Ovary (tissue), 3 donors: ENCODE measurements around the gene MRI1.

ENCODE experiments used
- EP300 ChIP-seq: sonication (generic); formaldehyde crosslinking; IDR thresholded peaks from one replicate; pipeline ENCODE4 v1.6.1; 2017; ENCODE audit warnings: antibody characterized with exemption
- POLR2A ChIP-seq: fragments of 450-650 bp; IDR thresholded peaks from one replicate; pipeline ENCODE4 v1.6.1; 2017; ENCODE audit warnings: antibody characterized with exemption, mild to moderate bottlenecking, moderate library complexity
- TF ChIP-seq, protein P1 (sequence below), 3 donors: fragments of 450-650 bp in 2 of 3; fragments of 200-600 bp in 1 of 3; IDR thresholded peaks; one replicate each; pipeline versions ENCODE4 v1.5.1 to v1.8.0; 2016 to 2022; ENCODE audit warnings: antibody characterized with exemption in 3 of 3, mild to moderate bottlenecking in 1 of 3
- donor health status: DM: no; HTN: no; CAD: no.

GRCh38 chr19:13778398-13778797 lies 14.1 kb downstream of the MRI1 start:
- no peak for TF ChIP-seq POLR2A
- TF ChIP-seq, protein P1, sequence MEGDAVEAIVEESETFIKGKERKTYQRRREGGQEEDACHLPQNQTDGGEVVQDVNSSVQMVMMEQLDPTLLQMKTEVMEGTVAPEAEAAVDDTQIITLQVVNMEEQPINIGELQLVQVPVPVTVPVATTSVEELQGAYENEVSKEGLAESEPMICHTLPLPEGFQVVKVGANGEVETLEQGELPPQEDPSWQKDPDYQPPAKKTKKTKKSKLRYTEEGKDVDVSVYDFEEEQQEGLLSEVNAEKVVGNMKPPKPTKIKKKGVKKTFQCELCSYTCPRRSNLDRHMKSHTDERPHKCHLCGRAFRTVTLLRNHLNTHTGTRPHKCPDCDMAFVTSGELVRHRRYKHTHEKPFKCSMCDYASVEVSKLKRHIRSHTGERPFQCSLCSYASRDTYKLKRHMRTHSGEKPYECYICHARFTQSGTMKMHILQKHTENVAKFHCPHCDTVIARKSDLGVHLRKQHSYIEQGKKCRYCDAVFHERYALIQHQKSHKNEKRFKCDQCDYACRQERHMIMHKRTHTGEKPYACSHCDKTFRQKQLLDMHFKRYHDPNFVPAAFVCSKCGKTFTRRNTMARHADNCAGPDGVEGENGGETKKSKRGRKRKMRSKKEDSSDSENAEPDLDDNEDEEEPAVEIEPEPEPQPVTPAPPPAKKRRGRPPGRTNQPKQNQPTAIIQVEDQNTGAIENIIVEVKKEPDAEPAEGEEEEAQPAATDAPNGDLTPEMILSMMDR (IDR thresholded peaks at IDR 0.05): no peak
- TF ChIP-seq EP300: no peak
